ENCODE data around the gene DHCR24.
"Not testable (repeated sequence)": the region's sequence is repeated elsewhere in the genome, so short reads cannot be mapped to it uniquely, and the experiment has no call there.

DNA sequence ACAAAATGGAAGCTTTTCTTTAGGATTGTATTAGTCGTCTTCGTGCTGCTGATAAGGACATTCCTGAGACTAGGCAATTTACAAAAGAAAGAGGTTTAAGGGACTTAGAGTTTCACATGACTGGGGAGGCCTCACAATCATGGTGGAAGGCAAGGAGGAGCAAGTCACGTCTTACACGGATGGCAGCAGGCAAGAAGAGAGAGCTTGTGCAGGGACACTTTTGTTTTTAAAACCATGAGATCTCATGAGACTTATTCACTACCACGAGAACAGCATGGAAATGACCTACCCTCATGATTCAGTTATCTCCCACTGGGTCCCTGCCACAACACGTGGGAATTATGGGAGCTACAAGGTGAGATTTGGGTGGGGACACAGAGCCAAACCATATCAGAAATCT, 47.1 kb upstream of the DHCR24 start:
- TF ChIP-seq CTCF (IDR thresholded peaks at IDR 0.05 in 8 of 11, conservative IDR thresholded peaks at IDR 0.05 in 3 of 11); POLR2A (IDR thresholded peaks at IDR 0.05): not testable (repeated sequence)

All from spleen (tissue), 7 donors.